HCT116 (cell line): ENCODE data around the gene RAPGEF1. TPM values are rescaled to one million over a fixed set of nuclear protein-coding genes. Genes with fewer than 3 reads are reported as not detected.

Experiments used
- ATAC-seq: fragments of 200-7000 bp; cut with Tn5 transposase; 2 replicates; pipeline ENCODE4 v1.9.1; 2020; ENCODE audit warnings: mild to moderate bottlenecking, moderate library complexity
- BruUV-seq: library from RNA; stranded (reverse); fragments of 400-500 nt; replicated peaks from 2 replicates; lab custom pipeline; 2021; lab: Mats Ljungman, UMichigan
- CTCF ChIA-PET: fragments of 300-600 bp; sonication (Branson Sonifier 250); formaldehyde crosslinking; loops from one replicate; lab custom pipeline; 2021; ENCODE audit warnings: antibody characterized with exemption; lab: Charles Lee
- POLR2A ChIA-PET: fragments of 300-600, 350-600 bp; sonication (Branson Sonifier 250); formaldehyde crosslinking; loops from one replicate; lab custom pipeline; 2021; ENCODE audit warnings: antibody characterized with exemption; lab: Charles Lee
- RAD21 ChIA-PET, 2 experiments: fragments of 300-600 bp; sonication (Branson Sonifier 250); formaldehyde crosslinking; loops; one replicate each; lab custom pipeline; 2023; ENCODE audit warnings: low total read pairs in 2 of 2; ENCODE audit not compliant: uncharacterized antibody in 2 of 2, unreplicated experiment in 2 of 2, low non-redundant PET in 1 of 2; lab: Charles Lee
- DNase-seq: peaks from one replicate; pipeline ENCODE4 v3.0.0-alpha.2; 2010; ENCODE audit warnings: low read depth, low spot score
- H2AFZ ChIP-seq: fragments of 200-600 bp; shearing (Covaris generic), sonication (generic); 2 replicates; pipeline ENCODE4 v1.6.1; 2017; ENCODE audit warnings: low read depth, mixed run types, mixed read lengths, antibody characterized with exemption, low read length; ENCODE audit not compliant: poor library complexity, severe bottlenecking
- H3K27ac ChIP-seq: 2 replicates; pipeline ENCODE4 v1.5.1; 2012; ENCODE audit warnings: low read depth, low read length
- H3K27me3 ChIP-seq: fragments of 200-600 bp; sonication (generic); 2 replicates; pipeline ENCODE4 v1.6.1; 2016; ENCODE audit warnings: mixed run types, low read length, mixed read lengths; ENCODE audit not compliant: insufficient read depth
- H3K36me3 ChIP-seq, 2 experiments: fragments of 200-500 bp in 1 of 2; fragments of 200-600 bp in 1 of 2; sonication (Bioruptor generic) in 1 of 2; sonication (generic) in 1 of 2; 2 replicates each; pipeline versions ENCODE4 v1.5.1 to v1.6.1; 2014 to 2016; ENCODE audit warnings: low read length in 2 of 2, inconsistent platforms in 1 of 2, mixed read lengths in 1 of 2, mixed run types in 1 of 2; ENCODE audit not compliant: insufficient read depth in 2 of 2, control insufficient read depth in 1 of 2
- H3K4me1 ChIP-seq, 2 experiments: fragments of 200-600 bp in 1 of 2; sonication (generic) in 1 of 2; 2 replicates each; pipeline versions ENCODE4 v1.5.1 to v1.6.1; 2012 to 2017; ENCODE audit warnings: low read length in 2 of 2, inconsistent platforms in 1 of 2, mild to moderate bottlenecking in 1 of 2, mixed read lengths in 1 of 2, mixed run types in 1 of 2, moderate library complexity in 1 of 2; ENCODE audit not compliant: insufficient read depth in 2 of 2, control insufficient read depth in 1 of 2
- H3K4me2 ChIP-seq: fragments of 200-600 bp; sonication (generic); 2 replicates; pipeline ENCODE4 v1.6.1; 2017; ENCODE audit warnings: mixed run types, low read length, mixed read lengths
- H3K4me3 ChIP-seq, 2 experiments: fragments of 200-600 bp in 1 of 2; sonication (generic) in 1 of 2; replicated peaks in 1 of 2; 2 replicates each; pipeline ENCODE4 v1.5.1; 2011 to 2016; ENCODE audit warnings: low read length in 2 of 2, control low read depth in 1 of 2, low read depth in 1 of 2, mild to moderate bottlenecking in 1 of 2, mixed read lengths in 1 of 2, mixed run types in 1 of 2
- H3K79me2 ChIP-seq: fragments of 200-600 bp; sonication (generic); 2 replicates; pipeline ENCODE4 v1.6.1; 2017; ENCODE audit warnings: mild to moderate bottlenecking, mixed run types, low read length, moderate library complexity, mixed read lengths; ENCODE audit not compliant: insufficient read depth
- H3K9ac ChIP-seq: fragments of 200-600 bp; sonication (generic); 2 replicates; pipeline ENCODE4 v1.6.1; 2016; ENCODE audit warnings: low read length, mixed read lengths
- H3K9me2 ChIP-seq: fragments of 200-600 bp; sonication (generic), shearing (Covaris generic); 2 replicates; pipeline ENCODE4 v1.6.1; 2017; ENCODE audit warnings: mixed run types, mild to moderate bottlenecking, moderate library complexity; ENCODE audit not compliant: insufficient read depth
- H3K9me3 ChIP-seq, 2 experiments: fragments of 200-500 bp in 1 of 2; fragments of 200-600 bp in 1 of 2; sonication (Bioruptor generic) in 1 of 2; sonication (generic) in 1 of 2; 2 replicates each; pipeline ENCODE4 v1.6.1; 2014 to 2017; ENCODE audit warnings: low read length in 2 of 2, mixed read lengths in 2 of 2, inconsistent platforms in 1 of 2, low read depth in 1 of 2, mild to moderate bottlenecking in 1 of 2, mixed run types in 1 of 2, moderate library complexity in 1 of 2; ENCODE audit not compliant: control insufficient read depth in 1 of 2, insufficient read depth in 1 of 2
- H4K20me1 ChIP-seq: fragments of 200-600 bp; sonication (generic), shearing (Covaris generic); 2 replicates; pipeline ENCODE4 v1.6.1; 2017; ENCODE audit warnings: mixed run types, mild to moderate bottlenecking, moderate library complexity; ENCODE audit not compliant: insufficient read depth
- CBX3 ChIP-seq: IDR thresholded peaks from 2 replicates; pipeline ENCODE4 v1.6.1; 2012; ENCODE audit warnings: low read depth
- CEBPB ChIP-seq: IDR thresholded peaks from 2 replicates; pipeline ENCODE4 v1.6.1; 2012; ENCODE audit warnings: low read depth
- CTCF ChIP-seq, 3 experiments: fragments of 200-600 bp in 1 of 3; sonication (generic) in 1 of 3; IDR thresholded peaks in 2 of 3; conservative IDR thresholded peaks in 1 of 3; 2 replicates each; pipeline ENCODE4 v1.5.1; 2012 to 2017; ENCODE audit warnings: low read depth in 2 of 3, low read length in 2 of 3, antibody characterized with exemption in 1 of 3, borderline replicate concordance in 1 of 3, control low read depth in 1 of 3, mild to moderate bottlenecking in 1 of 3, mixed read lengths in 1 of 3, mixed run types in 1 of 3, moderate library complexity in 1 of 3; ENCODE audit not compliant: insufficient read depth in 1 of 3
- EGR1 ChIP-seq: IDR thresholded peaks from 2 replicates; pipeline ENCODE4 v1.6.1; 2012; ENCODE audit warnings: low read depth
- ELF1 ChIP-seq: IDR thresholded peaks from 2 replicates; pipeline ENCODE4 v1.6.1; 2012; ENCODE audit warnings: low read depth, borderline replicate concordance
- EZH2 ChIP-seq: fragments of 200-600 bp; sonication (generic); IDR thresholded peaks from 2 replicates; pipeline ENCODE4 v1.6.1; 2017; ENCODE audit warnings: antibody characterized with exemption, mixed run types
- EZH2phosphoT487 ChIP-seq: fragments of 200-600 bp; IDR thresholded peaks from 2 replicates; pipeline ENCODE4 v1.6.1; 2018; ENCODE audit warnings: antibody characterized with exemption, borderline replicate concordance
- FOSL1 ChIP-seq: IDR thresholded peaks from 2 replicates; pipeline ENCODE4 v1.6.1; 2012; ENCODE audit warnings: low read depth
- JUND ChIP-seq: IDR thresholded peaks from 2 replicates; pipeline ENCODE4 v1.6.1; 2012
- MAX ChIP-seq: IDR thresholded peaks from 2 replicates; pipeline ENCODE4 v1.6.1; 2012
- POLR2AphosphoS5 ChIP-seq: IDR thresholded peaks from 2 replicates; pipeline ENCODE4 v1.6.1; 2011; ENCODE audit warnings: mild to moderate bottlenecking, low read depth, low read length, moderate library complexity
- RAD21 ChIP-seq: IDR thresholded peaks from 2 replicates; pipeline ENCODE4 v1.6.1; 2012; ENCODE audit warnings: low read depth, mild to moderate bottlenecking
- REST ChIP-seq: IDR thresholded peaks from 2 replicates; pipeline ENCODE4 v1.6.1; 2012; ENCODE audit warnings: low read depth
- SIN3A ChIP-seq: IDR thresholded peaks from 2 replicates; pipeline ENCODE4 v1.6.1; 2012; ENCODE audit warnings: low read depth
- SP1 ChIP-seq: IDR thresholded peaks from 2 replicates; pipeline ENCODE4 v1.6.1; 2012; ENCODE audit warnings: low read depth
- TCF7L2 ChIP-seq: IDR thresholded peaks from 2 replicates; pipeline ENCODE4 v1.7.0; 2011; ENCODE audit warnings: borderline replicate concordance, inconsistent platforms; ENCODE audit not compliant: insufficient read depth, insufficient read length; ENCODE audit errors: extremely low read depth
- YY1 ChIP-seq: IDR thresholded peaks from 2 replicates; pipeline ENCODE4 v1.6.1; 2011; ENCODE audit warnings: low read length, low read depth, moderate library complexity, mild to moderate bottlenecking; ENCODE audit not compliant: insufficient replicate concordance; ENCODE audit errors: extremely low read depth
- ZBTB33 ChIP-seq: IDR thresholded peaks from 2 replicates; pipeline ENCODE4 v1.6.1; 2011; ENCODE audit warnings: mild to moderate bottlenecking, low read length, moderate library complexity; ENCODE audit not compliant: insufficient replicate concordance; ENCODE audit errors: extremely low read depth
- ZFX ChIP-seq: fragments of 450-650 bp; IDR thresholded peaks from 2 replicates; pipeline ENCODE4 v1.6.1; 2017
- ZNF274 ChIP-seq: fragments of 200-500 bp; sonication (Bioruptor generic); IDR thresholded peaks from 2 replicates; pipeline ENCODE4 v1.6.1; 2014; ENCODE audit warnings: mild to moderate bottlenecking, low read depth, low read length, inconsistent platforms
- intact Hi-C: fragments of 100-400 bp; cut with micrococcal nuclease; formaldehyde crosslinking; loops from 2 replicates; pipeline ENCODE4 v1.10.0; 2022
- total RNA-seq: library from RNA; stranded (reverse); gene quantifications from one replicate; pipeline ENCODE4 v1.2.1, GENCODE V29; 2021; ENCODE audit not compliant: unreplicated experiment

The RAPGEF1 gene
- total RNA-seq, 1 experiment from 2014 or later = 43.0 TPM

GRCh38 chr9:131701436-131701781 lies 38.5 kb downstream of the RAPGEF1 start:
- Histone ChIP-seq H3K9ac (no peak overlapping the region), H3K4me3 (no peak overlapping the region), H3K79me2 (peaks cover 45% of the 10 kb centered on the region), H3K27ac (no peak overlapping the region), H4K20me1 (peaks cover 8% of the 10 kb centered on the region; the same call in 1 of the 2 replicates), H3K4me2 (no peak overlapping the region), H3K4me1 (peaks cover 26 to 34% of the 10 kb centered on the region in 2 experiments), H3K9me2 (no peaks in the 10 kb centered on the region), H3K36me3 (no peaks in the 10 kb centered on the region), H2AFZ (no peak overlapping the region), H3K27me3 (no peaks in the 10 kb centered on the region), H3K9me3 (no peaks in the 10 kb centered on the region)
- ChIA-PET POLR2A (no interaction called here), RAD21 (no interaction called here), CTCF (no interaction called here)
- ATAC-seq = no peak
- DNase-seq = no peak
- TF ChIP-seq EZH2 (no peak), EZH2phosphoT487 (no peak), CBX3 (no peak), SP1 (no peak), RAD21 (no peak), POLR2AphosphoS5 (no peak), ZBTB33 (no peak), YY1 (no peak), TCF7L2 (no peak), JUND (no peak), FOSL1 (no peak), MAX (no peak), ELF1 (no peak), ZFX (no peak), REST (no peak), CEBPB (no peak), SIN3A (no peak), ZNF274 (no peak), EGR1 (no peak), CTCF (IDR thresholded peaks at IDR 0.05 in 2 of 3, conservative IDR thresholded peaks at IDR 0.05 in 1 of 3; ENCODE audit: borderline replicate concordance in 1 of 3, insufficient read depth in 1 of 3, low read depth in 2 of 3, low read length in 2 of 3) (no peak)
- BruUV-seq = no TSS peak
- intact Hi-C loops = no loop called here
